NOMO-1 treated with dmso at 0.1 percent for 144 hours (cell line): Measurements from ENCODE around the gene CCDC30.

Source experiments
- DNase-seq: peaks from one replicate; lab custom pipeline; 2025; ENCODE audit not compliant: unreplicated experiment; lab: John Stamatoyannopoulos, UW

The CCDC30 gene

GRCh38 chr1:42462828-42463763 lies at the start of gene CCDC30:
TSS of gene CCDC30 (plus strand) at chr1:42463286. CDS start at chr1:42480552, 17,266 bp downstream.
- DNase-seq, result peak; percentile 80

- no peak for DNase-seq
These were observed 48.3 kb upstream of the CCDC30 start for GRCh38 chr1:42414551-42415496.

DNA sequence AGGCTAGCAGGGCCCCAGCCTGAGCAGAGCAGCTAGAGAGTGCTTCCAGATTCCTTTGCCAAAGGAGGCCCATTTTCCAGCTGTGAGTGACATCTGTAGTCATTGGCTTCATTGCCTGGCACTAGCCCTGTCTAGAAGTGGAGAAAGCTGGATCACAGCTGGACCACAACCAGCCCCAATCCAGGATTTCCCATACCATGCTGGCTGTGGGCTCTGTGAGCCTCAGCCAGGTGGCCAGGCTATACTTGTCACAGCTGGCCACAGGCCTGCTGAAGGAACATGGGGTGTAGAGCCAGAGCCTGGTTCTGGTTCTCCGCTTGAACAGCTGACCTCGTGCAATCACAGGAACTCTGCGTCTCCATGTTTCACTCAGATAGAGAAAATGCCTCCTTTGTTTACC lies 45.9 kb upstream of the CCDC30 start:
- no peak for DNase-seq

GRCh38 chr1:42418516-42418915 lies 44.6 kb upstream of the CCDC30 start:
- no peak for DNase-seq

GRCh38 chr1:42419126-42419821 lies 43.8 kb upstream of the CCDC30 start:
- DNase-seq, result no peak

DNA sequence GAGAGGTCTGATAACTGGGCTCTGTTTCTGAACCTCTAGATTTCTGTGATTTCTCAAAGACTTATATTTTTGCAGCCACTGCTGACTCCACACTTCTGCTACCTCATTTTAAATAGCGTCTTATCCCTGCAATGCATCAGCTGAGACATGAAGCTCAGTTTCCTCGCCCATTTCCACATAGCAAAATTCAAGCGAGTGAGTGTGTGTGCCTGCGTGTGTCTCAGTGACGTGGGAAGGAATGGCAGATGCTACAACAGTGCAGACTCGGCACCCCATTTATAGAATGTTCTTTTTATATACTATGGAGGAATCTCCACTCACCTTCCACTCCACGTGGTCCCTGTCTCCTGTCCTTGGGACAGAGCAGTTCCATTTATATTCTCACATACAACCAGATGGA lies 43.0 kb upstream of the CCDC30 start:
- DNase-seq, result no peak

- no peak for DNase-seq
These were observed 42.0 kb upstream of the CCDC30 start for GRCh38 chr1:42420911-42421585.

DNA sequence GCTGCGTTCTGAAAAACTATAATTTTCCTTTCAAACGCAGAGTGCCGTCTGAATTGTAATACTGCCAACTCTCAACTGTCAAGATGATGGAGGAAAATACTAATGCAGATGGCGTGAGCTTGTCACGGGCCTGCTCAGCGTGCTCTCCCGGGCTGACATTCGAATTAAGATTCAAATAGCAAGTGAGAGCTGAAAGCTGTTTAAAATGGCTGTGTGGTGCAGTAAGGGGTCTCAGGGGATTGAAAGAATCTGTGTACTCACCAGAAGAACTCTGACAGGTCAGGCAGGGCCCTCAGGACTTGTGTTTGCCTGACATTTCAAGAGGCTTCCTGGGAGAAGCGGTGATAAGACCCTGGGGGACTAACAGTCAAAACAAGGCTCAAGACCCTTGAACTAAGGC lies 40.3 kb upstream of the CCDC30 start:
- DNase-seq, result no peak

GRCh38 chr1:42423681-42424080 lies 39.4 kb upstream of the CCDC30 start:
- no peak for DNase-seq

DNA sequence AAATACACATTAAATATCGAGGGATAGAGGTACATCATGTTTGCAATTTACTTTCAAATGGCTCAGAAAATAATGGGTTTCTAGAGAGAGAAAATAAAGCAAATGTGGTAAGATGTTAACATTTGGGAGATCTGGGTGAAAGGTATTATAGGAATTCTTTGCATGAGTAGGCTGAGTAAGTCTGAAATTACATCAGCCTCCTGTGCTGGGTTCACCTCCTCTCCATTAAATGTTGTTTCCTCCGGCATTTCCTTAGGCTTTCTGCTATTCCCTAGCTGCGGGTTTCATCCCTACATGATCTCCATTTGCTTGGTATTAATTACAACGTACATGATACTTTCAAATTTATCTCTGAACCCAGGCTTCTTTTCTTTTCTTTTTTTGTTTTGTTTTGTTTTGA lies 38.9 kb upstream of the CCDC30 start:
- DNase-seq, result no peak

DNA sequence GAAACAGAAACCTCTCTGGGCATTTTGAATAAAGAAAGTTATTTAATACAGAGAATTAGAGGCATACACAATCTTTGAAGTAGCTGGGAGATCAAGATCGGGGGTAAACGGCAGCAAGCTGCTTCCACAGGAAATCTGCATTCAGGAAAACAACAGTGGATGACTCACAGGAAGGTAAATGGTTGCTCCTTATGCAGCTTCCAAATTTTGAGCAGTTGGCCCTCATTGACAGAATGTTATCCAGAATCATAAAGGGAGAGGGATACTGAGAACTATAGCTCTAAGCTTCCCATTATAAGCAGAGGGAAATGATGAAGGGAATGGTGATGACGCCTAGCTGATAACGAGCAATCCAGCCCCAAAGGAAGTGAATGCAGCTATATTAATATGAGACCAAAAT lies 35.8 kb upstream of the CCDC30 start:
- no peak for DNase-seq

- no peak for DNase-seq
These were observed 33.5 kb upstream of the CCDC30 start for GRCh38 chr1:42429603-42430002.

DNA sequence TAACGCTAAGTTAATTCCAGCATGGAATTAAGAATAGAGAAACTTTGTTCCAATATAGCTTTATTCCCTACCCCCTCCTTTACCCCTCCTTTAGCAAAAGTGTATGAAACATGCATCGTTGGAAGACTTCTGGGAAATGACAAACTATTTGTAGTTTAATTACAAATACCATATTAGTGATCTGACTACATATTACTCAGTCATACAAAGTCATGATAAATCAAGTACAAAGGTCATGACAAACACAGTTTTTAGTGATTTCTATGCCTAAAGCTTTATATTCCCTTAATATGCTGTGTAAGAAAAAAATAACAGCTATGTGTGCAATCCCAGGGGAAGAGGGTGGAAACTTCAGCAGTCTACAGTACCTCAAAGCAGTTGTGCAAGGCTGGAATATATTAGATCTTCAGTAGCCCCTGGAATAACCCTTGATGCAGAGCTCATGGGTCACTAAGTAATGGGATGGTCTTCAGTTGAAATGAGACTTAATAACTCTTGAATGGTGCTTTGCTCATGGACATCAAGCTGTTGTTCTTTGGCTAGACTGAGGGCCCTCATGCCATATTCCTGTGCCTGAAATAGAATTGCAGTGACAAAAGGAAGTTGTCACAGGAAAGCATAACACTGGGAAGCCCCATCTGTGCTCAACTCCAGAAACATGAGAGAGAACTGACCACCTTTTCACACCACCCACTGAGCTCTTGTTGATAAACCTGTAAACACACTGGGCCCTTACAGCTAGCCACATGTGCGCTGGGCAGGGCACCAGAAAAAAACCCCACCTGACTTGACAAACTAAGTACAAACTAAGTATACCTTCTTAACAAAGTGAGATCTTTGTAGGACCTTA lies 32.6 kb upstream of the CCDC30 start:
- no peak for DNase-seq

GRCh38 chr1:42431514-42431913 lies 31.6 kb upstream of the CCDC30 start:
- no peak for DNase-seq

- no peak for DNase-seq
These were observed 30.4 kb upstream of the CCDC30 start for GRCh38 chr1:42432714-42433113.

- DNase-seq, result no peak
These were observed 29.7 kb upstream of the CCDC30 start for GRCh38 chr1:42433369-42433768.

DNA sequence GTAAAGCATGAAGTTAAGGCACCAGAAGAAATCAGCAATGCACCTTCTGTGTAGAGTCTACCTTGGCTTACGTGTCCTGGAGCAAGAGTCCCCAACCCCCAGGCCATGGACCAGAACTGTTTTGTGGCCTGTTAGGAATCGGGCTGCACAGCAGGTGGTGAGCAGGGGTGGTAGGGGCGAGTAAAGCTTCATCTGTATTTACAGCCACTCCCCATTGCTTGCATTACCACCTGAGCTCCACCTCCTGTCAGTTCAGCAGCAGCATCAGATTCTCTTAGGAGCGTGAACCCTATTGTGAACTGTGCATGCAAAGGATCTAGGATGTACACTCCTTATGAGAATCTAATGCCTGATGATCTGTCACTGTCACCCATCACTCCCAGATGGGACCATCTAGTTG lies 28.7 kb upstream of the CCDC30 start:
- no peak for DNase-seq

DNA sequence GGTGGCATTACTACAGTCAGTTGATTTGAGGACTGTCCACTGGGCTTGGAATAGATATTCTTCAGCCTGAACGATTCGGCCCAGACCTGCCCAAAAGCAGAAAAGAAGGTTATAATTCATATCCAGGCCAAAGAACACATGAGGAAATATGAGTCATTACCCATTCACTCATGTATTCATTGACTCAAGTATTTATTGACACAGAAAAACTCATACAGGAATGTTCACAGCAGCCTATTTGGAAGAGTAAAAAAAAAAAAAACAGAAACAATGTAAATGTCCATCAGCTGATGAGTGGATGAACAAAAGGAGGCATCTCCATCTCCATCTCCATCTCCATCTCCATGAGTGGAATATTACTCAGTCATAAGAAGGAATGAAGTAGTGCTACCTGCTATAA lies 23.1 kb upstream of the CCDC30 start:
- no peak for DNase-seq

DNA sequence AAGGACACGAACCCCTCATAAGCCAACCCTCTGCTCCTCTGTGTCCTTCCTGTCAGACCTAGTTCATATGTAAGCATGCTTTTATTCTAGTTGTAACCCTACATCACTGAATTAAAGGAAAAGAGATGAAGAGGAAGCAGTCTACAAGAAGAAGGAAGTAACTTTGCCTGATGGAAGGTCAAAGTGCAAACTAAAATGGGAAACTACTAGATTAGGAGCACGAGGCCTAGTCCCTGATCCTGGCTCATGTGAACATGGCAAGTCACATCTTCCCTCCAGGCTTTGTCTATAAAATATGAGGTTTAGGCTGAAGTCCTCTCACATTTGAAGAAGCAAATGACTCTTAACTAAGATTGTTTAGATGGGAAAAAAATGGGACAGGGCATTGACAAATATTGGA lies 20.4 kb upstream of the CCDC30 start:
- peak; percentile 1 for DNase-seq

DNA sequence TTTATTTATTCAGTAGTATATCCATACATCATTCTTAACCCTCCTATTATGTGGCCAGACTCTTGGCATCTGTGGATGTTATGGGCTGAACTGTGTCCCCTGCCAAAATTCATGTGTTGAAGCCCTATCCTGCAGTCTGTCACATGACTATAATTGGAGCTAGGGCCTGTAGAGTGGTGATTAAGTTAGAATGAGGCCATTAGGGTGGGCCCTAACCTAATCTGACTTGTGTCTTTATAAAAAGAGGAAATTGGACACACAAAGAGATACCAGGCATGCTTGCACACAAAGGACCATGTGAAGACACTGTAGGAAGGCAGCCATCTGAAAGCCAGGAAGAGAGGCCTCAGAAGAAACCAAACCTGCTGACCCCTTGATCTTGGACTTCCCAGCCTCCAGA lies 13.8 kb upstream of the CCDC30 start:
- no peak for DNase-seq
